ENCODE measurements around the gene MED4. TPM values are rescaled to one million over a fixed set of nuclear protein-coding genes. Genes with fewer than 3 reads are reported as not detected.

The MED4 gene
- total and polyA plus RNA-seq, 2 donors (not counting 1 experiment from before 2014, with no cell fraction given): 25.4 to 66.7 TPM

- Histone ChIP-seq H3K9me3 (ENCODE audit: control insufficient read depth, insufficient read depth, low read depth, low read length) (no peaks in the 10 kb centered on the region), H3K4me3 (replicated peaks in 1 of 4; ENCODE audit: control extremely low read depth in 1 of 4, insufficient read depth in 1 of 4, low read depth in 3 of 4, low read length in 4 of 4) (no peak overlapping the region), H3K79me2 (ENCODE audit: control insufficient read depth, insufficient read depth, low read length) (no peaks in the 10 kb centered on the region), H3K27me3 (ENCODE audit: control insufficient read depth, insufficient read depth, low read length) (no peaks in the 10 kb centered on the region), H3K27ac (ENCODE audit: insufficient read depth, low read length) (no peak overlapping the region), H4K20me1 (ENCODE audit: control insufficient read depth, extremely low read depth, insufficient read depth, low read length) (no peaks in the 10 kb centered on the region), H3K4me1 (ENCODE audit: control insufficient read depth, extremely low read depth, insufficient read depth, low read length) (no peaks in the 10 kb centered on the region), H3K9ac (ENCODE audit: insufficient read depth, low read length) (no peak overlapping the region), H3K36me3 (ENCODE audit: control insufficient read depth, insufficient read depth, low read length) (peaks cover 8% of the 10 kb centered on the region), H2AFZ (ENCODE audit: low read length) (no peak overlapping the region), H3K4me2 (ENCODE audit: extremely low read depth, insufficient read depth, low read length) (no peak overlapping the region)
- no peak for DNase-seq (ENCODE audit: low read depth in 2 of 2)
- no peak for TF ChIP-seq EZH2 (IDR thresholded peaks at IDR 0.05; ENCODE audit: low read length, missing control alignments)
- no peak for TF ChIP-seq CTCF (conservative IDR thresholded peaks at IDR 0.05 in 1 of 2, IDR thresholded peaks at IDR 0.05 in 1 of 2; ENCODE audit: low read depth in 1 of 2, low read length in 2 of 2)
Observed at GRCh38 chr13:48070942-48071341, 24.0 kb downstream of the MED4 start.

- H3K27ac ChIP-seq (ENCODE audit: insufficient read depth, low read length): no peak overlapping the region
- no peaks in the 10 kb centered on the region for H3K9me3 ChIP-seq (ENCODE audit: control insufficient read depth, insufficient read depth, low read depth, low read length)
- no peaks in the 10 kb centered on the region for H3K27me3 ChIP-seq (ENCODE audit: control insufficient read depth, insufficient read depth, low read length)
- H4K20me1 ChIP-seq (ENCODE audit: control insufficient read depth, extremely low read depth, insufficient read depth, low read length): no peaks in the 10 kb centered on the region
- no peak for TF ChIP-seq CTCF (conservative IDR thresholded peaks at IDR 0.05 in 1 of 2, IDR thresholded peaks at IDR 0.05 in 1 of 2; ENCODE audit: low read depth in 1 of 2, low read length in 2 of 2)
- H3K36me3 ChIP-seq (ENCODE audit: control insufficient read depth, insufficient read depth, low read length): peaks cover 6% of the 10 kb centered on the region
- no peak overlapping the region for H3K4me2 ChIP-seq (ENCODE audit: extremely low read depth, insufficient read depth, low read length)
- H3K9ac ChIP-seq (ENCODE audit: insufficient read depth, low read length): no peak overlapping the region
- H3K4me1 ChIP-seq (ENCODE audit: control insufficient read depth, extremely low read depth, insufficient read depth, low read length): no peaks in the 10 kb centered on the region
- H3K4me3 ChIP-seq (replicated peaks in 1 of 4; ENCODE audit: control extremely low read depth in 1 of 4, insufficient read depth in 1 of 4, low read depth in 3 of 4, low read length in 4 of 4): no peak overlapping the region
- DNase-seq (ENCODE audit: low read depth in 2 of 2): no peak
- no peak overlapping the region for H2AFZ ChIP-seq (ENCODE audit: low read length)
- no peaks in the 10 kb centered on the region for H3K79me2 ChIP-seq (ENCODE audit: control insufficient read depth, insufficient read depth, low read length)
Observed at GRCh38 chr13:48069573-48069972, 25.3 kb downstream of the MED4 start.

- no peak overlapping the region for H2AFZ ChIP-seq (ENCODE audit: low read length)
- H3K4me1 ChIP-seq (ENCODE audit: control insufficient read depth, extremely low read depth, insufficient read depth, low read length): no peaks in the 10 kb centered on the region
- H3K9ac ChIP-seq (ENCODE audit: insufficient read depth, low read length): no peak overlapping the region
- H3K79me2 ChIP-seq (ENCODE audit: control insufficient read depth, insufficient read depth, low read length): no peaks in the 10 kb centered on the region
- TF ChIP-seq CTCF (conservative IDR thresholded peaks at IDR 0.05 in 1 of 2, IDR thresholded peaks at IDR 0.05 in 1 of 2; ENCODE audit: low read depth in 1 of 2, low read length in 2 of 2) (no peak), EZH2 (IDR thresholded peaks at IDR 0.05; ENCODE audit: low read length, missing control alignments) (no peak)
- H3K27ac ChIP-seq (ENCODE audit: insufficient read depth, low read length): no peak overlapping the region
- peaks cover 6% of the 10 kb centered on the region for H3K36me3 ChIP-seq (ENCODE audit: control insufficient read depth, insufficient read depth, low read length)
- peak; percentile 3 to 5 for DNase-seq (ENCODE audit: low read depth in 2 of 2)
- H3K9me3 ChIP-seq (ENCODE audit: control insufficient read depth, insufficient read depth, low read depth, low read length): no peaks in the 10 kb centered on the region
- H3K27me3 ChIP-seq (ENCODE audit: control insufficient read depth, insufficient read depth, low read length): no peaks in the 10 kb centered on the region
- no peak overlapping the region for H3K4me2 ChIP-seq (ENCODE audit: extremely low read depth, insufficient read depth, low read length)
- no peaks in the 10 kb centered on the region for H4K20me1 ChIP-seq (ENCODE audit: control insufficient read depth, extremely low read depth, insufficient read depth, low read length)
- no peak overlapping the region for H3K4me3 ChIP-seq (replicated peaks in 1 of 4; ENCODE audit: control extremely low read depth in 1 of 4, insufficient read depth in 1 of 4, low read depth in 3 of 4, low read length in 4 of 4)
Observed at GRCh38 chr13:48068952-48069351, 26.0 kb downstream of the MED4 start.
